HepG2 (cell line): ENCODE measurements around the gene PEPD.

Experiments used
- CEBPG ChIP-seq: IDR thresholded peaks from 2 replicates; pipeline ENCODE4 v1.6.1; 2016
- CTCF ChIP-seq: sonication (generic); formaldehyde crosslinking; IDR thresholded peaks from 2 replicates; pipeline ENCODE4 v1.5.0; 2020; ENCODE audit warnings: mild to moderate bottlenecking, missing genetic modification reagents, moderate library complexity
- ELF1 ChIP-seq: sonication (generic); formaldehyde crosslinking; IDR thresholded peaks from 2 replicates; pipeline ENCODE4 v1.4.0; 2020; ENCODE audit warnings: missing genetic modification reagents
- MXI1 ChIP-seq: IDR thresholded peaks from 3 replicates; pipeline ENCODE4 v1.6.1; 2012; ENCODE audit warnings: low read depth, low read length, inconsistent platforms, borderline replicate concordance
- NFRKB ChIP-seq: fragments of 450-650 bp; IDR thresholded peaks from 2 replicates; pipeline ENCODE4 v1.6.1; 2017
- PHF8 ChIP-seq: sonication (generic); formaldehyde crosslinking; IDR thresholded peaks from 2 replicates; pipeline ENCODE4 v1.5.0; 2020; ENCODE audit warnings: missing genetic modification reagents
- PRDM15 ChIP-seq: sonication (generic); formaldehyde crosslinking; IDR thresholded peaks from 2 replicates; pipeline ENCODE4 v1.4.0; 2020; ENCODE audit warnings: missing genetic modification reagents
- SETDB1 ChIP-seq: sonication (generic); formaldehyde crosslinking; IDR thresholded peaks from 2 replicates; pipeline ENCODE4 v1.5.1; 2020; ENCODE audit warnings: missing genetic modification reagents, mild to moderate bottlenecking, borderline replicate concordance
- ZBTB38 ChIP-seq: sonication (generic); formaldehyde crosslinking; IDR thresholded peaks from 2 replicates; pipeline ENCODE4 v1.5.1; 2020; ENCODE audit warnings: mild to moderate bottlenecking, missing genetic modification reagents
- ZNF556 ChIP-seq: sonication (generic); formaldehyde crosslinking; IDR thresholded peaks from 2 replicates; pipeline ENCODE4 v1.4.0; 2020; ENCODE audit warnings: mild to moderate bottlenecking, missing genetic modification reagents, borderline replicate concordance
- ZNF788 ChIP-seq: sonication (generic); formaldehyde crosslinking; IDR thresholded peaks from 2 replicates; pipeline ENCODE4 v1.5.0; 2020; ENCODE audit warnings: mild to moderate bottlenecking, missing genetic modification reagents, borderline replicate concordance
- ZSCAN21 ChIP-seq: sonication (generic); formaldehyde crosslinking; IDR thresholded peaks from 2 replicates; pipeline ENCODE4 v1.8.0; 2022; ENCODE audit warnings: mild to moderate bottlenecking, missing genetic modification reagents, moderate library complexity, borderline replicate concordance

DNA sequence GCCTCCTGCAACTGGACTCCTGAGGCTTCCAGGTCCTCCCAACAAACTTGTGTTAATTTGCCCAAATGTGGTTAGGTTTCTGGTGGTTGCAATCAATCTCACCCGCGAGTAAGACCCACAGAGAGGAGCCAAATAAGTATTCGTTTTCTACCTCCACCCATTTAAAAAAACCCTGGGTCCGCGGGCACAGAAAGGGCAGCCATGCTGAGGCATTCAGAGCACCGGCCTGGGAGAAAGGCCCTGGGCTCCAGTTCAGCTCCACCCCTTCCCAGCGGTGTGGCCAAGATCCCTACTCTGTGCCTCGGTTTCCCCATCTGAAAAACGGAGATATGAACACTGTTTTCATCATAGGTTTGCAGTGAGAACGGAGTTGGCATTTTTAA is 56.9 kb downstream of the PEPD start:
- no peak for TF ChIP-seq PHF8 (CRISPR knock-in tag)
- TF ChIP-seq ELF1, result no peak
- TF ChIP-seq SETDB1 (CRISPR knock-in tag), result no peak
- TF ChIP-seq MXI1, result no peak
- no peak for TF ChIP-seq NFRKB
- no peak for TF ChIP-seq ZSCAN21 (CRISPR knock-in tag)
- TF ChIP-seq ZNF556 (CRISPR knock-in tag), result no peak
- TF ChIP-seq ZNF788 (CRISPR knock-in tag), result no peak
- TF ChIP-seq CTCF, result no peak
- no peak for TF ChIP-seq ZBTB38 (CRISPR knock-in tag)
- no peak for TF ChIP-seq PRDM15 (CRISPR knock-in tag)
- TF ChIP-seq CEBPG, result no peak
